A673 (cell line): ENCODE measurements around the gene TSPAN11. TPM values are rescaled to one million over a fixed set of nuclear protein-coding genes. Genes with fewer than 3 reads are reported as not detected.

Experiments used
- BruUV-seq: library from RNA; stranded (reverse); fragments of 400-500 nt; replicated peaks from 2 replicates; lab custom pipeline; 2021; lab: Mats Ljungman, UMichigan
- CTCF ChIA-PET: fragments of 300-600 bp; sonication (Branson Sonifier 250); formaldehyde crosslinking; loops from one replicate; lab custom pipeline; 2022; ENCODE audit warnings: antibody characterized with exemption; lab: Charles Lee
- POLR2A ChIA-PET: fragments of 300-600 bp; sonication (Branson Sonifier 250); formaldehyde crosslinking; loops from one replicate; lab custom pipeline; 2022; ENCODE audit warnings: antibody characterized with exemption; ENCODE audit not compliant: low non-redundant PET; lab: Charles Lee
- DNase-seq: peaks from one replicate; pipeline ENCODE4 v3.0.0-alpha.2; 2015; ENCODE audit warnings: low spot score
- H3K27ac ChIP-seq: fragments of 200-600 bp; sonication (generic); 2 replicates; pipeline ENCODE4 v1.5.1; 2016; ENCODE audit warnings: mixed run types, low read depth, mild to moderate bottlenecking, mixed read lengths, antibody characterized with exemption, low read length; ENCODE audit not compliant: poor library complexity, severe bottlenecking
- H3K27me3 ChIP-seq: fragments of 200-600 bp; sonication (generic); replicated peaks from 2 replicates; pipeline ENCODE4 v1.6.1; 2017; ENCODE audit warnings: mixed run types, low read depth, mild to moderate bottlenecking, mixed read lengths, antibody characterized with exemption, low read length; ENCODE audit not compliant: insufficient read depth, poor library complexity
- H3K36me3 ChIP-seq: fragments of 200-600 bp; sonication (generic); 2 replicates; pipeline ENCODE4 v1.6.1; 2016; ENCODE audit warnings: mixed run types, mild to moderate bottlenecking, mixed read lengths, antibody characterized with exemption, low read length; ENCODE audit not compliant: insufficient read depth, poor library complexity, severe bottlenecking
- H3K4me1 ChIP-seq: fragments of 200-600 bp; sonication (generic); 2 replicates; pipeline ENCODE4 v1.6.1; 2017; ENCODE audit warnings: mixed run types, mild to moderate bottlenecking, mixed read lengths, antibody characterized with exemption, low read length; ENCODE audit not compliant: insufficient read depth, poor library complexity, severe bottlenecking
- H3K4me3 ChIP-seq: fragments of 200-600 bp; sonication (generic); 2 replicates; pipeline ENCODE4 v1.5.1; 2016; ENCODE audit warnings: low read depth, mixed run types, mild to moderate bottlenecking, mixed read lengths, low read length; ENCODE audit not compliant: poor library complexity, severe bottlenecking
- H3K9me3 ChIP-seq: fragments of 200-600 bp; sonication (generic); 2 replicates; pipeline ENCODE4 v1.6.1; 2016; ENCODE audit warnings: mixed run types, low read depth, mild to moderate bottlenecking, mixed read lengths, antibody characterized with exemption, low read length; ENCODE audit not compliant: poor library complexity, severe bottlenecking
- CTCF ChIP-seq: fragments of 300-800, 200-600 bp; sonication (generic); conservative IDR thresholded peaks from 2 replicates; pipeline ENCODE4 v1.5.1; 2017; ENCODE audit warnings: low read depth, mild to moderate bottlenecking, antibody characterized with exemption, low read length, moderate library complexity, mixed read lengths
- EZH2 ChIP-seq: fragments of 200-600 bp; sonication (generic); IDR thresholded peaks from 2 replicates; pipeline ENCODE4 v1.6.1; 2017; ENCODE audit warnings: borderline replicate concordance, low read depth, mild to moderate bottlenecking, mixed read lengths, antibody characterized with exemption, low read length; ENCODE audit not compliant: poor library complexity, severe bottlenecking
- intact Hi-C: fragments of 100-400 bp; cut with micrococcal nuclease; formaldehyde crosslinking; loops from one replicate; pipeline ENCODE4 v1.10.0; 2022; ENCODE audit not compliant: unreplicated experiment
- total RNA-seq: library from RNA; stranded (reverse); gene quantifications from 2 replicates; pipeline ENCODE4 v1.2.3, GENCODE V29; 2021

TSPAN11 gene
- total RNA-seq, 1 experiment from 2014 or later: 20.9 TPM

DNA sequence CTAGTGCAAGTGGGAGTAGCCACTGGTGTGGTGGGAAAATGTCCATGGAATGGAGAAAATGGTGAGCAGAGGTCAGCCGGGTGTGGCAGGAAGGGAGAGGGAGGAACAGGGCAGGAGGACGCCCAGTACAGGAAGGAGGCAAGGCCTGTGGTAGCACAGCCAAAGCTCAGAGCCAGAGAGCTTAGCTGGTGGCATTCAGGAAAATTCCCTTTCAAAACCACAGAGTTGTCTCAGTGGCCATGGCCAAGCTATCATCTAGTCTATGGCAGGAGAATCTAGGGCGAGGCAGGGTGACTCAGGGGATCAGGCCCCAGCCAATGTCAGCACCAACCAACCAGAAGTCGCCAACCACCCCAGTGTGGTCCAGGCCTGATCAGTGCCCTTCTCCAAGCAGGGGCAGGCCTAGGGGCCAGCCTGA lies 79.4 kb downstream of the TSPAN11 start:
- no peak for DNase-seq
- intact Hi-C loops: no loop called here
- TF ChIP-seq CTCF (no peak), EZH2 (no peak)
- Histone ChIP-seq H3K27me3 (no peaks in the 10 kb centered on the region), H3K27ac (no peak overlapping the region), H3K9me3 (no peaks in the 10 kb centered on the region), H3K4me3 (no peak overlapping the region), H3K36me3 (no peaks in the 10 kb centered on the region), H3K4me1 (no peaks in the 10 kb centered on the region)
- POLR2A ChIA-PET: interaction anchor here (0.5 kb wide), 1 partner anchor 135 kb away, joined by 3 read pairs; no protein-coding TSS in a partner anchor
- BruUV-seq: no TSS peak
- CTCF ChIA-PET: no interaction called here

DNA sequence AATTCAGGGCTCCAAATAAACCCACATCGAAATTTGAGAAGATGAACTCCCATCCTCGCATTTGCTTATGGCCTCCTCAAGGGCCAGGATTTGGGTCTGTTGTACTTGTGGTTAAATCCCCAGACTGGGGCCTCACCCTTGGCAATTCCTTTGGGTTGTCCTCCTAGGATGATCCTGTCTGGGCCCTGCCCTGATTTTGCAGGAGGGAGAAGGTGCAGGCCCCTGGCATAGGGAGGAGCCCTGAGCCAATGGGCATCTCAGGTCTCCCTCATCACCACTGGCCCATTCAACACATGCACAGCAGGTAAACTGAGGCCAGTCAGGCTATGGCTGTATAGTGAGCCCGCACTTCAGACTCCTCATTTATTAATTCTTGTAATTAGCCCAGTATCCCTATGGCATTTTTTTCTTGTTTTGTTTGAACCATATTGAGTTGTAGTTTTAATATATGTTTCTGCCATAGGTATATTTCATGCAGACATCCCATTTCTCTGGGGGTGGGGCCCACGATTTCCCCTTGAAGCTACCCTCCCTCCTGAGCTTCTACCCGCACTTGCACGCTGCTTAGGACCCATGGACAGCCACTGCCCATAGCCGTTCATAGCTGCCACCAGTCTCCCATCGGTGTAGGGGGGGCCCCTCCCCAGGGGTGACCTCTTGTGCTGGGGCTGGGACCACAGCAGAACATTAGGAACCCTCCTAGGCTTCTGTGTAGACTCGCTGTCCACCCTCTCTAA lies 80.0 kb downstream of the TSPAN11 start:
- Histone ChIP-seq H3K27ac (no peak overlapping the region), H3K4me3 (no peak overlapping the region), H3K9me3 (no peaks in the 10 kb centered on the region), H3K36me3 (no peaks in the 10 kb centered on the region), H3K27me3 (no peaks in the 10 kb centered on the region), H3K4me1 (no peaks in the 10 kb centered on the region)
- ChIA-PET POLR2A (interaction anchor here (0.5 kb wide), 1 partner anchor 135 kb away, joined by 3 read pairs; no protein-coding TSS in a partner anchor), CTCF (no interaction called here)
- intact Hi-C loops: no loop called here
- TF ChIP-seq CTCF (no peak), EZH2 (no peak)
- no TSS peak for BruUV-seq
- no peak for DNase-seq

DNA sequence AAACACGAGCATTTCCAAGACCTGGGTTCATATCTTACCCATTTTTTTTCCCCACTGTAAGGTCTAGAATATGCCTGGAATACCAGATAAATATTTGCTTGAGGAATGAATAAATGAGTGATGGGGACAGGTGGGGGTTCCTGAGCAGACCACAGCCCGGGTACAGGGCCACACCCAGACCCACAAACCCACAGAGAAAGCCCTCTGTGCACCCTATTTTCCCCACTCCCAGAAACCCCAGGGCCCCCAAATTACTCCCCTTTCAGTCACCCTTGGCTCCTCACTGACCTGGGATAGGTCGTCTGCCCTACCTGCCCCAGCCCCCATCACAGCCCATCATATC lies 80.6 kb downstream of the TSPAN11 start:
- CTCF ChIA-PET: no interaction called here
- Histone ChIP-seq H3K27me3 (no peaks in the 10 kb centered on the region), H3K9me3 (no peaks in the 10 kb centered on the region), H3K27ac (no peak overlapping the region), H3K36me3 (no peaks in the 10 kb centered on the region), H3K4me1 (no peaks in the 10 kb centered on the region), H3K4me3 (no peak overlapping the region)
- no TSS peak for BruUV-seq
- POLR2A ChIA-PET: no interaction called here
- intact Hi-C loops: no loop called here
- DNase-seq: no peak
- no peak for TF ChIP-seq CTCF
- no peak for TF ChIP-seq EZH2
